Liver (tissue), 3 donors: ENCODE results near the gene SPAG9.

Experiments
- FOXA2 ChIP-seq: IDR thresholded peaks from 2 replicates; pipeline ENCODE4 v1.6.1; 2016; ENCODE audit warnings: antibody characterized with exemption
- GABPA ChIP-seq, 2 donors: IDR thresholded peaks in 1 of 2; conservative IDR thresholded peaks in 1 of 2; 2 replicates each; pipeline ENCODE4 v1.6.1; 2016; ENCODE audit warnings: antibody characterized with exemption in 2 of 2, mild to moderate bottlenecking in 1 of 2, moderate library complexity in 1 of 2
- RAD21 ChIP-seq, 2 donors: IDR thresholded peaks; 2 replicates each; pipeline ENCODE4 v1.6.1; 2016; ENCODE audit warnings: antibody characterized with exemption in 2 of 2, mild to moderate bottlenecking in 2 of 2
- RXRA ChIP-seq, 2 donors: IDR thresholded peaks; 2 replicates each; pipeline ENCODE4 v1.6.1; 2017 to 2018; ENCODE audit warnings: antibody characterized with exemption in 2 of 2, mild to moderate bottlenecking in 1 of 2
- SP1 ChIP-seq: IDR thresholded peaks from 2 replicates; pipeline ENCODE4 v1.6.1; 2018; ENCODE audit warnings: antibody characterized with exemption, mild to moderate bottlenecking
- TF ChIP-seq, protein P1 (sequence below): fragments of 150-350 bp; IDR thresholded peaks from 2 replicates; pipeline ENCODE4 v1.5.1; 2017; ENCODE audit warnings: improper control_type of control experiment, low read depth, low read length; ENCODE audit not compliant: missing input control
- TF ChIP-seq, protein P2 (sequence below): IDR thresholded peaks from 2 replicates; pipeline ENCODE4 v1.6.1; 2016; ENCODE audit warnings: antibody characterized with exemption
- TF ChIP-seq, protein P3 (sequence below): IDR thresholded peaks from 2 replicates; pipeline ENCODE4 v1.6.1; 2016; ENCODE audit warnings: antibody characterized with exemption
- donor health status: healthy.
- donor health status: healthy.

DNA sequence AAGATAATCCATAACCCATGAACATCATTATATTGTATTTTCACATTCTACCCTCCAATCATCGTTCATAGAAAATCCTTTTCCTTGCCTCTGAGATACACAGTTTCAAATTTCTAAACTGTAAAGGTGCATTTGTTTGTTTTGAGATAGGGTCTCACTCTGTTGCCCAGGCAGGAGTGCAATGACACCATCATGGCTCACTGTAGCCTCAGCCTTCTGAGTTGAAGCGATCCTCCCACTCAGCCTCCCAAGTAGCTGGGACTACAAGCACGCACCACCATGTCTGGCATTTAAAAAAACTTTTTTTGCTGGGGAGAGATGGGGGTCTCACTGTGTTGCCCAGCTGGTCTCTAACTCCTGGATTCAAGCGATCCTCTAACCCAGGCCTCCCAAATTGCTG, 196.4 kb downstream of the SPAG9 start:
- no peak for TF ChIP-seq RAD21 (IDR thresholded peaks at IDR 0.05)
- TF ChIP-seq, protein P1, sequence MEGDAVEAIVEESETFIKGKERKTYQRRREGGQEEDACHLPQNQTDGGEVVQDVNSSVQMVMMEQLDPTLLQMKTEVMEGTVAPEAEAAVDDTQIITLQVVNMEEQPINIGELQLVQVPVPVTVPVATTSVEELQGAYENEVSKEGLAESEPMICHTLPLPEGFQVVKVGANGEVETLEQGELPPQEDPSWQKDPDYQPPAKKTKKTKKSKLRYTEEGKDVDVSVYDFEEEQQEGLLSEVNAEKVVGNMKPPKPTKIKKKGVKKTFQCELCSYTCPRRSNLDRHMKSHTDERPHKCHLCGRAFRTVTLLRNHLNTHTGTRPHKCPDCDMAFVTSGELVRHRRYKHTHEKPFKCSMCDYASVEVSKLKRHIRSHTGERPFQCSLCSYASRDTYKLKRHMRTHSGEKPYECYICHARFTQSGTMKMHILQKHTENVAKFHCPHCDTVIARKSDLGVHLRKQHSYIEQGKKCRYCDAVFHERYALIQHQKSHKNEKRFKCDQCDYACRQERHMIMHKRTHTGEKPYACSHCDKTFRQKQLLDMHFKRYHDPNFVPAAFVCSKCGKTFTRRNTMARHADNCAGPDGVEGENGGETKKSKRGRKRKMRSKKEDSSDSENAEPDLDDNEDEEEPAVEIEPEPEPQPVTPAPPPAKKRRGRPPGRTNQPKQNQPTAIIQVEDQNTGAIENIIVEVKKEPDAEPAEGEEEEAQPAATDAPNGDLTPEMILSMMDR, result no peak
- TF ChIP-seq, protein P2, sequence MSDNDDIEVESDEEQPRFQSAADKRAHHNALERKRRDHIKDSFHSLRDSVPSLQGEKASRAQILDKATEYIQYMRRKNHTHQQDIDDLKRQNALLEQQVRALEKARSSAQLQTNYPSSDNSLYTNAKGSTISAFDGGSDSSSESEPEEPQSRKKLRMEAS, result no peak
- TF ChIP-seq GABPA (IDR thresholded peaks at IDR 0.05 in 1 of 2, conservative IDR thresholded peaks at IDR 0.05 in 1 of 2), result no peak
- TF ChIP-seq, protein P3, sequence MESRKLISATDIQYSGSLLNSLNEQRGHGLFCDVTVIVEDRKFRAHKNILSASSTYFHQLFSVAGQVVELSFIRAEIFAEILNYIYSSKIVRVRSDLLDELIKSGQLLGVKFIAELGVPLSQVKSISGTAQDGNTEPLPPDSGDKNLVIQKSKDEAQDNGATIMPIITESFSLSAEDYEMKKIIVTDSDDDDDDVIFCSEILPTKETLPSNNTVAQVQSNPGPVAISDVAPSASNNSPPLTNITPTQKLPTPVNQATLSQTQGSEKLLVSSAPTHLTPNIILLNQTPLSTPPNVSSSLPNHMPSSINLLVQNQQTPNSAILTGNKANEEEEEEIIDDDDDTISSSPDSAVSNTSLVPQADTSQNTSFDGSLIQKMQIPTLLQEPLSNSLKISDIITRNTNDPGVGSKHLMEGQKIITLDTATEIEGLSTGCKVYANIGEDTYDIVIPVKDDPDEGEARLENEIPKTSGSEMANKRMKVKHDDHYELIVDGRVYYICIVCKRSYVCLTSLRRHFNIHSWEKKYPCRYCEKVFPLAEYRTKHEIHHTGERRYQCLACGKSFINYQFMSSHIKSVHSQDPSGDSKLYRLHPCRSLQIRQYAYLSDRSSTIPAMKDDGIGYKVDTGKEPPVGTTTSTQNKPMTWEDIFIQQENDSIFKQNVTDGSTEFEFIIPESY, result no peak
- no peak for TF ChIP-seq RXRA (IDR thresholded peaks at IDR 0.05)
- TF ChIP-seq FOXA2, result no peak
- no peak for TF ChIP-seq SP1
